HG02763 (cell line): ENCODE results near the gene GSTCD.
"Not testable (repeated sequence)": the region's sequence is repeated elsewhere in the genome, so short reads cannot be mapped to it uniquely, and the experiment has no call there.

ENCODE experiments used
- ATAC-seq: cut with Tn5 transposase; IDR thresholded peaks from one replicate; pipeline ENCODE4 v1.9.1; 2021; ENCODE audit warnings: mild to moderate bottlenecking, moderate library complexity; ENCODE audit not compliant: unreplicated experiment

The GSTCD gene, protein sequence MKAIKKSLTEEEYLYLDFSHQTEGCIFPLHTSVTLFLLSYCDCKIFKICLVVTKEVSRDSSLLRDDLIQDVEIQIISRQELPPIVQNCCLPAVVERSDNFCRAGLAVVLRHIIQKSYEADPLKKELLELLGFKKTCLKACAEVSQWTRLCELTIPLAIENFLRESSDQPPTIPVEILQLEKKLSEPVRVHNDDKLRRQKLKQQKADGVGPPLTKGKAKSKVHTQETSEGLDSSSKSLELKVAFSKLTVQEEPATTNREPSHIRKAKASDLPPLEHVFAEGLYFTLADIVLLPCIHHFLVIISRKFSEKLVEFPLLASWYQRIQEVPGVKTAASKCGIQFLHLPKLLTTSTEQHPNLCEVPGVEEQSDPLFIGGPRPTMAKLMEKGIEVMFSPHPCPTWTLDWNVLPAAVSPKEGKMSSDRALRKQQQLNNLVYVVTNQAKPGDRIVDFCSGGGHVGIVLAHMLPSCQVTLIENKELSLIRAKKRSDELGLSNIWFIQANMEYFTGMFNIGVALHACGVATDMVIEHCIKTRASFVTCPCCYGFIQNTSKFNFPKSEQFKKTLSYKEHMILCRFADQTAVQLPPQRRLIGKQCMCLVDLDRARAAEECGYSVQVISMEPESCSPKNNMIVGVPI

DNA sequence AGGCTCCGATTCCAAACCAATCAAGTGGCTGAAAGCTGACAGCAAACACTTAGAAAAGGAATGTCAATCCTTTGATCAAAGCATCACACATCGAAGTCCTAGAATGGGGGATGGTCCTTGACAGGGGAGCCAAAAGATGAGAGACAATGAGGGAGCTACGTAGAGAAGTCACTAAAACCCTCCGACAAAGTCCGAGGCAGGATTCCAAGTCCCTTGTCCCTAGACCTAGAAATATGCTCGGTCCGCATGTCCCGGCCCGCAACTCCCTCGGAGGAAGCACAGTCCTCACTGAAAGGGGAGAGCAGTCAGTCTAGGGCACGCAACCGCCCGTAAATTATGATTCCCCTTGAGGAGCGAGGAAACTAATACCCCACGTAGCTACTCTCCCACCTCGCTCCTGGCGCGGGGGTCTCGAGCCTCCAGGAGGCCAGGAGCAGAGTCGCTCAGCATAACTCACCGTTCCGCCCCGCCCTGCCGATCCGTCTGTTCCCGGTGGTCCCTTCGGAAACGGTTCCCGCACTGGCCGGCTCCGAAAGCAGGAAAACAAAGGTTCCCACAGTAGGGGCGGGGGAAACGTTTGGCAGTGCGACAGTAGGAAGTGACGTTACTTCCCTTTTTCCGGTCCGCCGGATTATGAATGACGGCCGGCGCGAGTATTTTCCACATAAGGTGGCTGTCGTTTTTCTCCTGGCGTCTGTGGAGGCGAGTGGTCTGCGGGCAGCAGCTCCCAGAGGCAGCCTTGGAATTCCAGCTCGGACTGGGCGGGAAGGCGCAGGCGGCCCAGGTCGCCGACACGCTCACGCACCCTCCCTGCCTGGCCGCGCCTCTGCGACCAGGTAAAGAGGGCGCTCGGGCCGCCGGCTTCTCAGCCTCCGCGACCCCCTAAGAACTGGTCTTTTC is at the start of gene GSTCD, which contains the start of gene INTS12:
TSS of gene GSTCD (plus strand) at position 604 of the 900 bp plus-strand sequence. CDS start 8,830 bp downstream, outside the sequence.
TSS of gene INTS12 (minus strand) at position 509 of the 900 bp plus-strand sequence. CDS start 8,684 bp downstream, outside the sequence.
- ATAC-seq: peak; percentile 87

DNA sequence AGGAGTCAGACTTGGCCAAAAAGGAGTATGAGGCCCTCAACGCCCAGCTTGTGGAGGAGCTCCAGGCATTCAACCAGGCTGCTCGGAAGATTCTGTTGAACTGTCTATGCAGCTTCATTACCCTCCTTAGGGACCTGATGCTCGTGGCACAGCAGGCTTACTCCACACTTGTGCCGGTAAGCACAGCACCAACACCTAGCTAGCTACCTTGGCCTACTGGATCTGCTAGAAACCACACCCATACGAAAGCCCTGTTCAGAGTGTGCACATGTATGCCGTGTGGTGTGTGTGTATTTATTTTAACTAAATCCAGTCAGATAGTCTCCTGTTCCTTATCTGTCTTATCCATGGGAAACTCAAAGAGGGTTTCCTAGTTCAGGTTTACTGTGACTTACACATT is 49.4 kb upstream of the GSTCD start:
- ATAC-seq: no peak

DNA sequence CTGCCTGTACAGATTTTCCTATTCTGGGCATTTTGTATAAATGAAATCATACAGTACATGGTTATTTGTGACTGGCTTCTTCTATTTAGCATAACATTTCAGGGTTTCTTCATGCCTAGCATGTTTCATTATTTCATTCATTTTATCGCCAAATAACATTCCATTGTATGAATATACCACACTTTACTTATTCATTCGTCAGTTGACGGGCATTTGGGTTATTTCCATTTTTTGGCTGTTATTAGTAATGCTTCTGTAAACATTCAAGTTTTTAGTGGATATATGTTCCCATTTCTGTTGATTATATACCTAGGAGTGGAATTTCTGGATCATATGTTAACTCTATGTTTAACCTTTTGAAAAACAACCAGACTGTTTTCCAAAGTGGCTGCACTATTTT is 47.6 kb upstream of the GSTCD start:
- ATAC-seq: no peak

DNA sequence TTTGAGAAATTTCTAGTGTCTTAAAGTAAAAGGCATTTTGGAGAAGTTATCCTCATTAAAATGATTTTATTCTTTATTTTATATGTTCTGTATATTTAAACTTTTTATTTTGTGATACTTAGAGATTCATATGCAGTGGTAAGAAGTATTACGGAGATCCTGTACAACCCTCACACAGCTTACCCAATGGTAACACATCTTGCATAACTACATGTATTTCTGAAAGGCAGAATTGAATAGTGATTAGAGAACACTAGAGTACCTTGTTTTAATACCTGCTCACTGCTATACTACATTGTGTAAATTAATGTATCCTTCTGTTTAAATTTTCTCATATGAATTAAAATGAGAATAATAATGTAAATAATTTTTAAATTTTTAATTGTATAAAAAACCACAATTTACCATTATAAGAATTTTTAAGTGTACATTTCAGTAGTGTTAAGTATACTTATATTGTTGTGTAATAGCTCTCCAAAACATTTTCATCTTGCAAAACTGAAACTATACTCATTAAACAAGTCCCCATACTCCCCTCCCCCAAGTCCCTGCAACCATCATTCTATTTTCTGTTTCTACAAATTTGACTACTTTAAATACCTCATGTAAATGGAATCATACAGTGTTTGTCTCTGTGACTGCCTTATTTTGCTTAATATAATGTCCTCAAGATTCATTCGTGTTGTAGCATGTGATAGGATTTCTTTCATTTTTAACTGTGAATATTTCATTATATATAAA is 45.5 kb upstream of the GSTCD start:
- ATAC-seq: no peak

DNA sequence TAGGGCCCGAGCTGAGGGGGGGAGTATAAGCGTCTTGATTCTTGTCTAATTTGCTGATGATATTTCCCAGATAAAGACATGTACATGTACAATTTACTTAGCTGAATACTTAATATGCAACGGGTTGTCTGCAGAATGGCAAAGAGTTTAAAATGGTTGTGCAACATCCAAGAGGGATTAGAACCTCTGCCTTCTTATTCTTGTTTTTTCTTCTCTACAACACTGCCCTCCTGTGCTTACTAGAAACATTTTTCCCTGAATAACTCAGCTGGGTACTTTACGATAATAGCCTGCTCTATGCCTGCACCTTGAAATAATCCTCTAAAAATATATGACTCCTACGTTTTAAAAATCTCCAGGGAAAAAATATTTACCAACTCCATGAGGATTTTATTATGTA is 41.9 kb upstream of the GSTCD start:
- ATAC-seq: no peak

DNA sequence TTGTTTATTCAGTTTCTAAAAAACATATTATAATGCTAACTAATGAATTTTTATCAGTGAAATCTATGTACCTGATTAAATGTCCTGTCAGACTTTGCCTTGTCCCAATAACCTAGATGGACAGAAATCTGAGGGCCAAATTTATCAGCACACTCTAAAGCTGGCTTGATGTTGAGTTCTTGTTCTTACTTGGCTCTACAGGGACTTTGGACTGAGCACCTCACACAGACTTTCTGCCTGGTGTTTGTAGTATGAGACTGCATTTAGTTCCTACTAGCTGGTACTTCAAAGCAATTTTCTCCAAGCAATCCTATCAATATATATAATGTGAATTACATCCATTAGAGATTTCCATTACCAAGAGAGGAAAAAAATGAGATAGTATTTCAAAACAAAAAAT is 37.9 kb upstream of the GSTCD start:
- no peak for ATAC-seq

DNA sequence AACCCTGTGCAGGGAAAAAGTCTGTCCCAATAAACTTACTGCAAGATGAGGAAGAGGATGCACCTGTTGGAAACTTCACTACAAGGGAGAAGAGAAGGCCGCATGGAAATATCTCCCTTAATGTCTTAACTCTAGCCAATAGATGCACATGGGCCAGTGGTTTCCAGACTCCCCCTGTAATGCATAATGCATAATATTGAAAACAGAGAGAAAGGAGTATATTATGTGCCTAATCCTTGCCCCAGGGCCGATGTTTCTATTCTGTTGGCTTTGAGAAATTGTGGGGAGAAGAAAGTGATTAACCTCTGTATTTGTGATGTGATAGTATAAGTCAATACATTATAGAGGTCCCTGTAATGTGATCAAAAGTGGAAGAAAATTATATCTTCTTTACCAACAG is 37.3 kb upstream of the GSTCD start:
- no peak for ATAC-seq

DNA sequence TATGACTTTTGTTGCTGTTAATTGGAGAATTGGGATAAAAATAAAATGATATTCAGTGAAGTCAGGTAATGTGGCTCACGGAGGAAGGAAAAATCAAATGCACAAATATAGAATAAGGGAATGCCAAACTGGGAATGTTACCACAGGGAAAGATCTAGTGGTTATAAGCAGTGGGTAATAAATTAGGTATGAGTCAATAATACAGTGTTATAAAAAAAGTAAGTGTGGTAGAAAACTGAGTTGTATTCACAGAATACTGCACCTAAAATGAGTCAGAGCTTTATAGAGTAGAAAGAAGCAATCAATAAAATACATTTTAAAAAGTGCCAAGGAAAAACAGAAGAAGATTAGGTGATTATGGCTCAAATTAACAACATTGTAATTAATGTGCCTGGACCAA is 34.6 kb upstream of the GSTCD start:
- ATAC-seq: no peak

DNA sequence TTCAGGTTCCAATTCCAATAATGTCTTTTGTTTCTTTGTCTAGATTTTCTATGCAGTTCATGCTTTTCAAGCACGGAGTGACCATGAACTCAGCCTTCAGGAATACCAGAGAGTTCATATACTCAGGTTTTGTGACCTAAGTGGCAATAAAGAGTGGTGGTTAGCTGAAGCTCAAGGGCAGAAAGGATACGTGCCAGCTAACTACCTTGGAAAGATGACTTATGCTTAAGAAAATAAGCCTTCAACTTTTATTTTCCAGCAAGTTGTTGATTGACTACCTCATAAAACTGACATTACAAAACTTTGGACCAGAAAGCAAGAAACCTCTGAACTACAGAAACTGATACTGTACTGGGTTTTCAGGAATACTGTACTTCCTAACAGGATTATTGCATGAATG is 30.9 kb upstream of the GSTCD start:
- no peak for ATAC-seq

DNA sequence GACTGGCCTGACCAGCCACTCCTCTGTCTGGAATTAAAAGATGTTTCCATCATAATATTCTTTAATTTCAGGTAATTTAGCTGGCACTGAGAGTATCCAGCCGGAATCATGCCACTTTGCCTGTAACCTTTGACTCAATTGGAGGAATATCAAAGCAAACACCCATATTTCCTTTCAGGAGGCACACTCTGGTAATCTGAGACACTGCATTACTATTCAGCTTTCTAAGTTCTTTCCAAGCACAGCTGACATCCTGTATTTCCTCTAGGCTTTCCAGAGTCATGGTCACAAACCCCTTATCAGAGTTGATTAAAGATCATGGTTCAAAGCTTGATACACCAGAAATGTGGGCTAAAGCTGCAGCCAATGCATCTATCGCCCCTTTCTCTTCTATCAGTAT is 29.4 kb upstream of the GSTCD start:
- no peak for ATAC-seq

DNA sequence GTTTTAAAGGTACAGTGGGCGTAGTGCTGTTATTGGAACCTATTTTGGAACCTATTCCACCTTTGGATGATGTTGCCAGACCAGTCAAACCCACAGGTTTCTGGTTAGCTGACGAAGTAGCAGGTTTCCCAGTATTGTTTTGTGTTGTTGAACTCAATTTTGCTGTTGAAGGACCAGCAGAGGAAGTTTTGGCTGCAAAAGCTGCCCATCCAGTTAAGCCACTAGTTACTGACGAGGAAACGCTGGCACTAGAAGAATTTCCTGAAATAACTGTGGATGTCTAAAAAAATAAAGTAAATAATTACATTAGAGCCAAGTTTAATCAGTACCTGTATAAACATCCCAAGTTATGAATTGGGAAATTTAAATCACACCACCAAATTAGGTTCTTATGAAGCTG is 25.5 kb upstream of the GSTCD start:
- ATAC-seq: no peak

DNA sequence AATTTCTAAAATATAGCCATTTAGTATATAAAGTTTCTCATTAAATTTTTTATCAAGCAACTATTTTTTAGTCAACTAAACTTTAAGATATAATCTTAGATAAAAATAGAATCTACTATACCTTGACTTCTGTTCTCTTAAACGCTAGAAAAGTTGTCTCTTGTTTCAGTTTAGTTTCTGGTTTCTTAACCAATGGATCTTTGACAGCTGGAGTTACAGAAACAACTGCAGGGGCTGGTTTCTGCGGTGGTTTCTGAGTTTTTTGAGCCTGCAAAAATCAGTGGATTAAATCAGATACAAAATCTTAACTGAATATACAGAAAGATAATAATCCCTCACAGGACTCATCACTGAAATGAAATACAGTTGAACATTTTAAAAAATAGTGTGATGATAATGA is 22.0 kb upstream of the GSTCD start:
- no peak for ATAC-seq

DNA sequence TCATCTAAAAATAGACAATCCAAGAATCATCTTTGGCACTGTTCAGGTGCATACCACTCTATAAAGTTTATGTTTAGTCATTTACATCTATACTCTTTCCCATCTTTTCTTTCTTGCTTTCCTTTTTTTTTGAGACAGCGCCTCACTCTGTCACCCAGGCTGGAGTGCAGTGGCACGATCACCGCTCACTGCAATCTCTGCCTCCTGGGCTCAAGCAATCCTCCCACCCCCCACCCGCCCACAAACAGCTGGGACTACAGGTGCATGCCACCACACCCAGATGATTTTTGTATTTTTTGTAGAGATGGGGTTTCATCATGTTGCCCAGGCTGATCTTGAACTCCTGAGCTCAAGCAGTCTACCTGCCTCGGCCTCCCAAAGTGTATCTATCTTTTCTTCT is 13.8 kb upstream of the GSTCD start:
- not testable (repeated sequence) for ATAC-seq

DNA sequence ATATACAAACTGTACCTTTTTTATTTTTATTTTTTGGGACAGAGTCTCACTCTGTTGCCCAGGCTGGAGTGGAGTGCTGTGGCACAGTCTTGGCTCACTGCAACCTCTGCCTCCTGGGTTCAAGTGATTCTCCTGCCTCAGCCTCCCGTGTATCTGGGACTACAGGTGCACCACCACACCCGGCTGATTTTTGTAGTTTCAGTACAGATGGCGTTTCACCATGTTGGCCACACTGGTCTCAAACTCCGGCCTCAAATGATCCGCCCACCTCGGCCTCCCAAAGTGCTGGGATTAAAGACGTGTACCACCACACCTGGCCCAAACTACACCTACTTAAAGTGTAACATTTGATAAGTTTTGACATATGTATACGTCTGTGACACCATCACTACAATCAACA is 12.8 kb upstream of the GSTCD start:
- ATAC-seq: not testable (repeated sequence)

DNA sequence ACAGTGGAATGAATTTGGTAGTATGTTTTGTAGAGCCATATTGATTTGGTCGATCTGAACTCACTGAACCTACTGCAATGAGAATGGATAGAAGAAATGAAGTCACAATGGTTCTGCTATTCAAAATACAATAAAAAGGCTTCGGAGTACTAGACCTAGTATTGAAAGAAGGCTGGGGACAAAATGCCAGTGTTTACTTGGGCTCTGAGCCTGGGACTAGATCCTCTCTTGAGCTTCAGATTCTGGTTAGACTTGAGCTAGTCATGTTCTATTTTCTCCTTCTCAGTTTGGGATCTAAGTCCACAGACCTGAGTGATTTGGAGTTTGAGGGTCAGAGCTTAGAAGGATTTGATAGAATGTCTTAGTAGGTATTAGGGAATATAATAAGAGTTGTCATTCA is 10.0 kb upstream of the GSTCD start:
- no peak for ATAC-seq

DNA sequence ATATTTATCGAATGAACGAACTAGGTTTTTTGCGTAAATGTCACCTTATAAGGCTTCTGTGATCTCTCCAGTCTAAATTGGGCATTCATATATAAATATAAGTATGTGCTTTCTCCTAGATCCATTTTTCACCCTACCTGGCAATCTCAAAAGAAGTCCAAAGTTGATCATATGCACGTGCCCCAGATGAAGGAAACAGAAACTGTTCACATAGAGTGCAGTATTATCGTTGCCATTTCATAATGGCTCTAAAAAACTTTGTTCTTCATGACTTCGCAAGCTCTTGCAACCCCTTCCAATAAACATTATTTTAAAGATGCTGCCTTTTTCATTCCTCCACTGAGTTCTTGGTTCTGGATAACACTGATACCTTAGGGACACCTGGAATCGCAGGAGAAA is 803 bp upstream of the GSTCD start:
- ATAC-seq: no peak

DNA sequence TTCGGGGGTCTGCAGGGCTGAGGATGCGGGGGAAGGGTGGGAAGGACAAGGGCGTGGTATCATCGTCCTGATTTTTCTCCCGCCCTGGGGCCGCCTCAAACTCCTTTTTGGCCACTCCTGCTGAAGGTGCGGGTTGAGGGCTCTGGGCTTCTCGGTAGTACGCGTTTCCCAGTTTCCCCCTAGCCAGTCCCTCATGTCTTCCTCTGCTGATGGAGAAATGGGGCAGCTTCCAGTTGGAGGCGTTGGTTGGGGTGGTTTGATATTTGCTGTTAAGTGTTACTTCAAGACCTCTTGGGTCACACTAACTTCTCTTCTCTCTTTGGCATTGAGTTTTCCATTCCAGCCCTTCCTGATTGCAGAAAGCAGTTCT is 482 bp downstream of the GSTCD start:
- peak; percentile 29 for ATAC-seq

DNA sequence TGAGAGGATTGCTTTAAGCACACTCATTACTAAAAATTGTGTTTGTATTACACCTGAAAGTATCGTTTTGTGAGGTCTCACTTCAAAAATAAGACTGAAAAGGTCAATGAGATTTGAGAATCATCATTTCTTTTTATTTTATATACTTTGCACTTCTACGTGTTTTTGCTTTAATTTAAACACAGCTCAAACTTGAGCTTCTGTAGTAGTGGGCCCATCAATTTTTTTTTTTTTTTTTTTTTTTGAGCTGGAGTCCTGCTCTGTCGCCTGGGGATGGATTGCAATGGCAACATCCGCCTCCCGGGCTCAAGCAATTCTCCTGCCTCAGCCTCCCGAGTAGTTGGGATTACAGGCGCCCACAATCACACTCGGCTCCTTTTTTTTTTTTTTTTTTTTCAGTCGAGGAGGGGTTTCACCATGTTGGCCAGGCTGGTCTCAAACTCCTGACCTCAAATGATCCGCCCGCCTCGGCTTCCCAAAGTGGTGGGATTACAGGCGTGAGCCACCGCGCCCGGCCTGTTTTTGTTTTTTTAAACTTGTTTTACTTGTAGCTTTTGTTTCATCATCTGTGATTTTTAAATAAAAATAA is 1.5 kb downstream of the GSTCD start:
- no peak for ATAC-seq

DNA sequence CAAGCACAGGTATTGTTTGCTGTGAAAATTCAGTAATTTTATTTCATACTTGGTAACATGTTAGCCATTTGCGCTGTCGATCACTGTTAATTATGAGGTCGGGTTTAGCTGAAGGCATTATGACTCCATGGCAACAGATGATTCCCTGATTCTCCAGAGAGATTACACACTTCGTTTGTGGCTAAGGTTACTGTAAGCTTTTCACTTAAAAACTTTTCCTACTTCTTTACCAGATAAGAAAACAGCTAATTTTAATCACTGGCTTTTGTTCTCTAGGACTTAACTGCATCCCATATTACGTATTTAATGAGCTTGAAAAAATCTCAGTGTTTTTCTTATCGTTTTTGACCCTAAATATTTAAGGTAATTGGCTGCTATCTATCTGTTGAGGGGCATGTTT is 2.1 kb downstream of the GSTCD start:
- no peak for ATAC-seq

DNA sequence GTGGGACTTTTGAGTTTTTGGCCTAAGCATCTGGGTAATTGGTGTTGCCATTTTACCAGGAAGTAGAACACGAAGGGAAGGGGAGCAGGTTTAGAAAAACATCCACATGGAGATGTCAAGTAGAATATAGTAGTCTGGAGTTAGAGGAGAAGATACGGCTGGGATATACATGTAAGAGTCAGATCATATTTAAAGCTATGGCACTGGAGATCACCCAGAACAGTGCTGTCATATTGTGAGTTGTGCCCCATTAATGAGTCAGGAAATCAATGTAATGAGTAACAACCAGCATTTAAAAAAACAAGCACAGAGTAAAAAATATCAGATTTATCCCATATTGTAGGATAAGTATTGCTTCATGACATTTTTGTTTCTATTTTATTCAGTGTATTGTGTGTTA is 4.2 kb downstream of the GSTCD start:
- ATAC-seq: no peak
